Measurements from ENCODE around the gene PRODH.
"Not testable (repeated sequence)": the region's sequence is repeated elsewhere in the genome, so short reads cannot be mapped to it uniquely, and the experiment has no call there.

Gene PRODH

DNA sequence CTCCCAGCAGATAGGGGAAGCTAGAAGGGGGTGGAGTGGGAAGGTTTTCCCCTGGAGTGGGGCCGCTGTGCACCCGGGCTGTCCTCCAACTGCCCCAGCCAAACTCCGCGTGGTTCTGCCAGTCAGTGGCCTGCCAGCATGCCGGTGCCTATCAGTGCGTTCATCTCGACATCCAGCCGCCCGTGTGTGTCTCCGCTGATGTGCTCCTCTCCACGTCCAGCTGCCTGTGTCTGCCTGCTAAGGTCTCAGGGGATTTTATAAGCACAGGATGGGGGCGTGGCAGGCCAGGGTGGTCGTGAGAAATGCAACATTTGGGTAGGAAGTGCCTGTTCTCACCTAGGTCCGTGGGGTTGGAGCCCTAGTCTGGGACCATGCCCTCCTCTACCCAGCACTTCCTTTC lies 17.0 kb upstream of the PRODH start:
- DNase-seq; H3K27ac ChIP-seq (ENCODE audit: insufficient read depth in 1 of 2, low read depth in 1 of 2, low read length in 2 of 2, poor library complexity in 1 of 2, severe bottlenecking in 2 of 2); H3K9me3 ChIP-seq (ENCODE audit: control extremely low read depth in 1 of 5, control insufficient read depth in 4 of 5, insufficient read depth in 2 of 5, low read depth in 1 of 5, low read length in 4 of 5); POLR2A ChIA-PET; CTCF ChIA-PET; H3K4me1 ChIP-seq (ENCODE audit: control extremely low read depth in 1 of 4, control insufficient read depth in 4 of 4, insufficient read depth in 4 of 4, low read length in 3 of 4); H3K27me3 ChIP-seq (replicated peaks in 2 of 5; ENCODE audit: control insufficient read depth in 4 of 5, insufficient read depth in 5 of 5, low read length in 4 of 5); H3K36me3 ChIP-seq (ENCODE audit: control insufficient read depth in 4 of 4, insufficient read depth in 4 of 4, low read length in 3 of 4); H3K4me3 ChIP-seq (ENCODE audit: control insufficient read depth in 1 of 7, extremely low read depth in 1 of 7, insufficient read depth in 4 of 7, low read depth in 2 of 7, low read length in 6 of 7): not testable (repeated sequence)
- 72% methylated on average over 10 of the region's 14 CpGs for WGBS (ENCODE audit: insufficient coverage)

DNA sequence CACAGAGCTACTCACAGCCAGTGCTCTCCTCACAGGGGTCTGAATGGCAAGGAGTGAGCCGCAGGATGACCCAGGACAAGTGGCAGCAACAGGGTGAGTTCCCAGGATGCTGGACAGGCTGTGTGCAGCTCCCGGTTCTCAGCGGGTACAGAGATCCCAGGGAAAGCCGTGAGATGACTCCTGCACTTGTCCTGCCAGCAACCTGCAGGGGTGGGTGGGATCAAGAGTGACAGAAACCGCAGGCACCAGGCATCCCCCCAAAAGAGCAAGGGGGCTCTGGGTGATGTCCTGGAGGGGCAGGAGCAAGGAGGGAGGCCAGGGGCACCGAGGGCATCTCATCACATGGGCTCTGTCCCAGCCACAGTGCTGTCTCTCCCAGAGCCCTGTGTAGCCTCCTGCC lies 15.9 kb upstream of the PRODH start:
- ChIA-PET POLR2A (interaction anchor here (0.7 kb wide), 1 partner anchor 98 kb away, joined by 3 read pairs; no protein-coding TSS in a partner anchor), CTCF (no interaction called here)
- Histone ChIP-seq H3K9me3 (ENCODE audit: control extremely low read depth in 1 of 5, control insufficient read depth in 4 of 5, insufficient read depth in 2 of 5, low read depth in 1 of 5, low read length in 4 of 5) (no peaks in the 10 kb centered on the region), H3K4me3 (ENCODE audit: control insufficient read depth in 1 of 7, extremely low read depth in 1 of 7, insufficient read depth in 4 of 7, low read depth in 2 of 7, low read length in 6 of 7) (no peak overlapping the region), H3K36me3 (ENCODE audit: control insufficient read depth in 4 of 4, insufficient read depth in 4 of 4, low read length in 3 of 4) (no peaks in the 10 kb centered on the region), H3K27me3 (replicated peaks in 2 of 5; ENCODE audit: control insufficient read depth in 4 of 5, insufficient read depth in 5 of 5, low read length in 4 of 5) (peaks cover 0 to 1% (median 0%) of the 10 kb centered on the region in 5 experiments), H3K4me1 (ENCODE audit: control extremely low read depth in 1 of 4, control insufficient read depth in 4 of 4, insufficient read depth in 4 of 4, low read length in 3 of 4) (peaks cover 0 to 3% (median 0%) of the 10 kb centered on the region in 4 experiments), H3K27ac (ENCODE audit: insufficient read depth in 1 of 2, low read depth in 1 of 2, low read length in 2 of 2, poor library complexity in 1 of 2, severe bottlenecking in 2 of 2) (no peak overlapping the region)
- WGBS (ENCODE audit: insufficient coverage): 91% methylated on average over 4 of the region's 6 CpGs
- DNase-seq: no peak

GRCh38 chr22:18950141-18950540 lies 14.0 kb upstream of the PRODH start:
- Histone ChIP-seq H3K4me1 (ENCODE audit: control extremely low read depth in 1 of 4, control insufficient read depth in 4 of 4, insufficient read depth in 4 of 4, low read length in 3 of 4) (peaks cover 0 to 3% (median 0%) of the 10 kb centered on the region in 4 experiments), H3K27ac (ENCODE audit: insufficient read depth in 1 of 2, low read depth in 1 of 2, low read length in 2 of 2, poor library complexity in 1 of 2, severe bottlenecking in 2 of 2) (no peak overlapping the region), H3K4me3 (ENCODE audit: control insufficient read depth in 1 of 7, extremely low read depth in 1 of 7, insufficient read depth in 4 of 7, low read depth in 2 of 7, low read length in 6 of 7) (no peak overlapping the region), H3K9me3 (ENCODE audit: control extremely low read depth in 1 of 5, control insufficient read depth in 4 of 5, insufficient read depth in 2 of 5, low read depth in 1 of 5, low read length in 4 of 5) (no peaks in the 10 kb centered on the region), H3K36me3 (ENCODE audit: control insufficient read depth in 4 of 4, insufficient read depth in 4 of 4, low read length in 3 of 4) (no peaks in the 10 kb centered on the region), H3K27me3 (replicated peaks in 2 of 5; ENCODE audit: control insufficient read depth in 4 of 5, insufficient read depth in 5 of 5, low read length in 4 of 5) (peaks cover 0 to 1% (median 0%) of the 10 kb centered on the region in 5 experiments)
- 100% methylated on average over 4 of the region's 5 CpGs for WGBS (ENCODE audit: insufficient coverage)
- POLR2A ChIA-PET: no interaction called here
- CTCF ChIA-PET: no interaction called here
- no peak for DNase-seq

- Histone ChIP-seq H3K27ac (ENCODE audit: insufficient read depth in 1 of 2, low read depth in 1 of 2, low read length in 2 of 2, poor library complexity in 1 of 2, severe bottlenecking in 2 of 2) (no peak overlapping the region), H3K9me3 (ENCODE audit: control extremely low read depth in 1 of 5, control insufficient read depth in 4 of 5, insufficient read depth in 2 of 5, low read depth in 1 of 5, low read length in 4 of 5) (no peaks in the 10 kb centered on the region), H3K4me1 (ENCODE audit: control extremely low read depth in 1 of 4, control insufficient read depth in 4 of 4, insufficient read depth in 4 of 4, low read length in 3 of 4) (peaks cover 0 to 3% (median 0%) of the 10 kb centered on the region in 4 experiments), H3K36me3 (ENCODE audit: control insufficient read depth in 4 of 4, insufficient read depth in 4 of 4, low read length in 3 of 4) (no peaks in the 10 kb centered on the region), H3K27me3 (replicated peaks in 2 of 5; ENCODE audit: control insufficient read depth in 4 of 5, insufficient read depth in 5 of 5, low read length in 4 of 5) (peaks cover 0 to 1% (median 0%) of the 10 kb centered on the region in 5 experiments), H3K4me3 (ENCODE audit: control insufficient read depth in 1 of 7, extremely low read depth in 1 of 7, insufficient read depth in 4 of 7, low read depth in 2 of 7, low read length in 6 of 7) (no peak overlapping the region)
- WGBS (ENCODE audit: insufficient coverage): 84% methylated on average over 8 of the region's 12 CpGs
- ChIA-PET CTCF (interaction anchor here (0.8 to 2.2 kb wide), 4 partner anchors 10 to 99 kb away, joined by 3 to 5 read pairs (median 3); no protein-coding TSS in a partner anchor), POLR2A (no interaction called here)
- DNase-seq: no peak
Measured at GRCh38 chr22:18947905-18948304, 11.8 kb upstream of the PRODH start.

DNA sequence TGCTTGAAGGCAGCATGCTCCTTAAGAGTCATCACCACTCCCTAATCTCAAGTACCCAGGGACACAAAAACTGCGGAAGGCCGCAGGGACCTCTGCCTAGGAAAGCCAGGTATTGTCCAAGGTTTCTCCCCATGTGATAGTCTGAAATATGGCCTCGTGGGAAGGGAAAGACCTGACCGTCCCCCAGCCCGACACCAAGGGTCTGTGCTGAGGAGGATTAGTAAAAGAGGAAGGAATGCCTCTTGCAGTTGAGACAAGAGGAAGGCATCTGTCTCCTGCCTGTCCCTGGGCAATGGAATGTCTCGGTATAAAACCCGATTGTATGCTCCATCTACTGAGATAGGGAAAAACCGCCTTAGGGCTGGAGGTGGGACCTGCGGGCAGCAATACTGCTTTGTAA lies 11.0 kb upstream of the PRODH start:
- H3K4me1 ChIP-seq (ENCODE audit: control extremely low read depth in 1 of 4, control insufficient read depth in 4 of 4, insufficient read depth in 4 of 4, low read length in 3 of 4); DNase-seq; CTCF ChIA-PET; H3K27me3 ChIP-seq (replicated peaks in 2 of 5; ENCODE audit: control insufficient read depth in 4 of 5, insufficient read depth in 5 of 5, low read length in 4 of 5); H3K27ac ChIP-seq (ENCODE audit: insufficient read depth in 1 of 2, low read depth in 1 of 2, low read length in 2 of 2, poor library complexity in 1 of 2, severe bottlenecking in 2 of 2); H3K4me3 ChIP-seq (ENCODE audit: control insufficient read depth in 1 of 7, extremely low read depth in 1 of 7, insufficient read depth in 4 of 7, low read depth in 2 of 7, low read length in 6 of 7); H3K9me3 ChIP-seq (ENCODE audit: control extremely low read depth in 1 of 5, control insufficient read depth in 4 of 5, insufficient read depth in 2 of 5, low read depth in 1 of 5, low read length in 4 of 5); POLR2A ChIA-PET; H3K36me3 ChIP-seq (ENCODE audit: control insufficient read depth in 4 of 4, insufficient read depth in 4 of 4, low read length in 3 of 4): not testable (repeated sequence)
- no CpG with 5 or more reads among the region's 9 CpGs for WGBS (ENCODE audit: insufficient coverage)

DNA sequence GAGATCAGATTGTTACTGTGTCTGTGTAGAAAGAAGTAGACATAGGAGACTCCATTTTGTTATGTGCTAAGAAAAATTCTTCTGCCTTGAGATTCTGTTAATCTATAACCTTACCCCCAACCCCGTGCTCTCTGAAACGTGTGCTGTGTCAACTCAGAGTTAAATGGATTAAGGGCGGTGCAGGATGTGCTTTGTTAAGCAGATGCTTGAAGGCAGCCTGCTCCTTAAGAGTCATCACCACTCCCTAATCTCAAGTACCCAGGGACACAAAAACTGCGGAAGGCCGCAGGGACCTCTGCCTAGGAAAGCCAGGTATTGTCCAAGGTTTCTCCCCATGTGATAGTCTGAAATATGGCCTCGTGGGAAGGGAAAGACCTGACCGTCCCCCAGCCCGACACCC lies 2.6 kb upstream of the PRODH start:
- not testable (repeated sequence) for H3K27me3 ChIP-seq (replicated peaks in 2 of 5; ENCODE audit: control insufficient read depth in 4 of 5, insufficient read depth in 5 of 5, low read length in 4 of 5)
- CTCF ChIA-PET: interaction anchor here (0.9 kb wide), 1 partner anchor 10 kb away, joined by 3 read pairs; no protein-coding TSS in a partner anchor

DNA sequence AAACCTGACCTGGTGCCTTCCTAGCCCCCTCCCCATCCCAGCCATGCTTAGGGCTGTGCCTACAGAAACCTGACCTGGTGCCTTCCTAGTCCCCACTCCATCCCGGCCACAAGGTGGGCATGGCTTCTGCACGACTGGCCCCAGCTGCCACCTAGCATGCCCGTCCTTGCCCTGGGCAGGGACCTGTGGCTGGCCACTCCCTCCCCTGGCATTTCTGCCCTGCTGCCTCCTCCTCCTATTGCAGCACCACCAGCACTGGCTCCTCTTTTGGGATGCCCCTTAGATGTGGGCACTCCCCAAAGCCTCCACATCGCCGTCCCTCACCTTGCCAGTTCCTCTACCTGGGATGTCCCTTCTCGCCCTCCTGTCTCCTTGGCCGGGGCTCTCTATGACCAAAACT lies 1.4 kb downstream of the PRODH start:
- H3K27me3 ChIP-seq (replicated peaks in 2 of 5; ENCODE audit: control insufficient read depth in 4 of 5, insufficient read depth in 5 of 5, low read length in 4 of 5); H3K4me1 ChIP-seq (ENCODE audit: control extremely low read depth in 1 of 4, control insufficient read depth in 4 of 4, insufficient read depth in 4 of 4, low read length in 3 of 4); H3K9me3 ChIP-seq (ENCODE audit: control extremely low read depth in 1 of 5, control insufficient read depth in 4 of 5, insufficient read depth in 2 of 5, low read depth in 1 of 5, low read length in 4 of 5); H3K27ac ChIP-seq (ENCODE audit: insufficient read depth in 1 of 2, low read depth in 1 of 2, low read length in 2 of 2, poor library complexity in 1 of 2, severe bottlenecking in 2 of 2); H3K36me3 ChIP-seq (ENCODE audit: control insufficient read depth in 4 of 4, insufficient read depth in 4 of 4, low read length in 3 of 4); DNase-seq; POLR2A ChIA-PET; H3K4me3 ChIP-seq (ENCODE audit: control insufficient read depth in 1 of 7, extremely low read depth in 1 of 7, insufficient read depth in 4 of 7, low read depth in 2 of 7, low read length in 6 of 7): not testable (repeated sequence)
- no CpG with 5 or more reads among the region's 7 CpGs for WGBS (ENCODE audit: insufficient coverage)
- CTCF ChIA-PET: interaction anchor here (1.3 kb wide), 1 partner anchor 28 kb away, joined by 3 read pairs; the partner anchor contains the start of gene DGCR6

More for the DNA sequence above, 2.6 kb upstream of the PRODH start:
- H3K9me3 ChIP-seq (ENCODE audit: control extremely low read depth in 1 of 5, control insufficient read depth in 4 of 5, insufficient read depth in 2 of 5, low read depth in 1 of 5, low read length in 4 of 5); H3K4me3 ChIP-seq (ENCODE audit: control insufficient read depth in 1 of 7, extremely low read depth in 1 of 7, insufficient read depth in 4 of 7, low read depth in 2 of 7, low read length in 6 of 7); H3K36me3 ChIP-seq (ENCODE audit: control insufficient read depth in 4 of 4, insufficient read depth in 4 of 4, low read length in 3 of 4); POLR2A ChIA-PET; H3K4me1 ChIP-seq (ENCODE audit: control extremely low read depth in 1 of 4, control insufficient read depth in 4 of 4, insufficient read depth in 4 of 4, low read length in 3 of 4); H3K27ac ChIP-seq (ENCODE audit: insufficient read depth in 1 of 2, low read depth in 1 of 2, low read length in 2 of 2, poor library complexity in 1 of 2, severe bottlenecking in 2 of 2); DNase-seq: not testable (repeated sequence)
- WGBS (ENCODE audit: insufficient coverage): no CpG with 5 or more reads among the region's 8 CpGs
